ENCODE results near the gene SIGLEC1. TPM values are rescaled to one million over a fixed set of nuclear protein-coding genes. Genes with fewer than 3 reads are reported as not detected.

SIGLEC1 gene
- total RNA-seq, 1 donor: under 0.01 TPM

GRCh38 chr20:3751675-3752385 is 39.4 kb upstream of the SIGLEC1 start:
- peak; percentile 64 for DNase-seq (ENCODE audit: insufficient read length, low spot score, missing footprints)
- TF ChIP-seq CTCF (IDR thresholded peaks at IDR 0.05; ENCODE audit: extremely low read depth, low read depth, low read length): no peak

GRCh38 chr20:3751305-3751674 is 38.9 kb upstream of the SIGLEC1 start:
- Histone ChIP-seq H3K27ac (ENCODE audit: low read depth, low read length) (no peak overlapping the region), H2AFZ (ENCODE audit: low read length) (no peak overlapping the region), H3K4me3 (ENCODE audit: insufficient read depth, low read length) (no peak overlapping the region), H3K4me1 (ENCODE audit: insufficient read depth, low read length) (no peaks in the 10 kb centered on the region), H3K4me2 (ENCODE audit: insufficient read depth, low read length) (no peak overlapping the region), H3K9me3 (ENCODE audit: low read depth, low read length) (no peaks in the 10 kb centered on the region), H3K79me2 (ENCODE audit: insufficient read depth, low read length) (no peaks in the 10 kb centered on the region), H4K20me1 (ENCODE audit: insufficient read depth, low read length) (no peaks in the 10 kb centered on the region), H3K36me3 (ENCODE audit: insufficient read depth, low read length) (no peaks in the 10 kb centered on the region), H3K27me3 (ENCODE audit: insufficient read depth, low read length) (no peaks in the 10 kb centered on the region)
- no peak for DNase-seq (ENCODE audit: insufficient read length, low spot score, missing footprints)
- TF ChIP-seq CTCF (IDR thresholded peaks at IDR 0.05; ENCODE audit: extremely low read depth, low read depth, low read length): no peak

More at GRCh38 chr20:3751675-3752385, 39.4 kb upstream of the SIGLEC1 start:
- Histone ChIP-seq H3K4me3 (ENCODE audit: insufficient read depth, low read length) (peak overlapping the region; percentile 19), H3K36me3 (ENCODE audit: insufficient read depth, low read length) (no peaks in the 10 kb centered on the region), H3K27ac (ENCODE audit: low read depth, low read length) (no peak overlapping the region), H3K4me2 (ENCODE audit: insufficient read depth, low read length) (no peak overlapping the region), H4K20me1 (ENCODE audit: insufficient read depth, low read length) (no peaks in the 10 kb centered on the region), H2AFZ (ENCODE audit: low read length) (no peak overlapping the region), H3K27me3 (ENCODE audit: insufficient read depth, low read length) (no peaks in the 10 kb centered on the region), H3K4me1 (ENCODE audit: insufficient read depth, low read length) (no peaks in the 10 kb centered on the region), H3K9me3 (ENCODE audit: low read depth, low read length) (no peaks in the 10 kb centered on the region), H3K79me2 (ENCODE audit: insufficient read depth, low read length) (no peaks in the 10 kb centered on the region)

- H3K27me3 ChIP-seq (ENCODE audit: insufficient read depth, low read length): no peaks in the 10 kb centered on the region
- H3K4me2 ChIP-seq (ENCODE audit: insufficient read depth, low read length): no peak overlapping the region
- H3K36me3 ChIP-seq (ENCODE audit: insufficient read depth, low read length): no peaks in the 10 kb centered on the region
- H3K4me1 ChIP-seq (ENCODE audit: insufficient read depth, low read length): no peaks in the 10 kb centered on the region
- peak; percentile 49 for TF ChIP-seq CTCF (IDR thresholded peaks at IDR 0.05; ENCODE audit: extremely low read depth, low read depth, low read length)
- H3K4me3 ChIP-seq (ENCODE audit: insufficient read depth, low read length): no peak overlapping the region
- no peaks in the 10 kb centered on the region for H4K20me1 ChIP-seq (ENCODE audit: insufficient read depth, low read length)
- no peak overlapping the region for H3K27ac ChIP-seq (ENCODE audit: low read depth, low read length)
- no peaks in the 10 kb centered on the region for H3K9me3 ChIP-seq (ENCODE audit: low read depth, low read length)
- no peaks in the 10 kb centered on the region for H3K79me2 ChIP-seq (ENCODE audit: insufficient read depth, low read length)
- H2AFZ ChIP-seq (ENCODE audit: low read length): no peak overlapping the region
- peak; percentile 99 for DNase-seq (ENCODE audit: insufficient read length, low spot score, missing footprints)
Measured at GRCh38 chr20:3749689-3750531, 37.5 kb upstream of the SIGLEC1 start.

GRCh38 chr20:3749087-3749688 is 36.8 kb upstream of the SIGLEC1 start:
- Histone ChIP-seq H3K9me3 (ENCODE audit: low read depth, low read length) (no peaks in the 10 kb centered on the region), H3K4me1 (ENCODE audit: insufficient read depth, low read length) (no peaks in the 10 kb centered on the region), H3K36me3 (ENCODE audit: insufficient read depth, low read length) (no peaks in the 10 kb centered on the region), H4K20me1 (ENCODE audit: insufficient read depth, low read length) (no peaks in the 10 kb centered on the region), H3K79me2 (ENCODE audit: insufficient read depth, low read length) (no peaks in the 10 kb centered on the region), H3K4me2 (ENCODE audit: insufficient read depth, low read length) (no peak overlapping the region), H3K27me3 (ENCODE audit: insufficient read depth, low read length) (no peaks in the 10 kb centered on the region), H3K4me3 (ENCODE audit: insufficient read depth, low read length) (no peak overlapping the region), H2AFZ (ENCODE audit: low read length) (no peak overlapping the region), H3K27ac (ENCODE audit: low read depth, low read length) (no peak overlapping the region)
- TF ChIP-seq CTCF (IDR thresholded peaks at IDR 0.05; ENCODE audit: extremely low read depth, low read depth, low read length): no peak
- DNase-seq (ENCODE audit: insufficient read length, low spot score, missing footprints): peak; percentile 41

Measured in osteoblast (primary cell).